Testis (tissue), 2 donors: ENCODE data around the gene SLU7.

Source experiments
- CTCF ChIP-seq, 3 experiments: fragments of 450-650 bp in 2 of 3; fragments of 200-600 bp in 1 of 3; sonication (generic) in 1 of 3; IDR thresholded peaks; one replicate each; pipeline ENCODE4 v1.5.1; 2016 to 2019; ENCODE audit warnings: antibody characterized with exemption in 3 of 3, mild to moderate bottlenecking in 2 of 3, moderate library complexity in 1 of 3
- POLR2A ChIP-seq: fragments of 450-650 bp; IDR thresholded peaks from one replicate; pipeline ENCODE4 v1.6.1; 2017; ENCODE audit warnings: antibody characterized with exemption, mild to moderate bottlenecking, moderate library complexity

- TF ChIP-seq CTCF (IDR thresholded peaks at IDR 0.05) (no peak), POLR2A (no peak)
These were observed 813 bp upstream of the SLU7 start for GRCh38 chr5:160419458-160420330.
